Measurements from ENCODE around the gene PIMREG.

DNA sequence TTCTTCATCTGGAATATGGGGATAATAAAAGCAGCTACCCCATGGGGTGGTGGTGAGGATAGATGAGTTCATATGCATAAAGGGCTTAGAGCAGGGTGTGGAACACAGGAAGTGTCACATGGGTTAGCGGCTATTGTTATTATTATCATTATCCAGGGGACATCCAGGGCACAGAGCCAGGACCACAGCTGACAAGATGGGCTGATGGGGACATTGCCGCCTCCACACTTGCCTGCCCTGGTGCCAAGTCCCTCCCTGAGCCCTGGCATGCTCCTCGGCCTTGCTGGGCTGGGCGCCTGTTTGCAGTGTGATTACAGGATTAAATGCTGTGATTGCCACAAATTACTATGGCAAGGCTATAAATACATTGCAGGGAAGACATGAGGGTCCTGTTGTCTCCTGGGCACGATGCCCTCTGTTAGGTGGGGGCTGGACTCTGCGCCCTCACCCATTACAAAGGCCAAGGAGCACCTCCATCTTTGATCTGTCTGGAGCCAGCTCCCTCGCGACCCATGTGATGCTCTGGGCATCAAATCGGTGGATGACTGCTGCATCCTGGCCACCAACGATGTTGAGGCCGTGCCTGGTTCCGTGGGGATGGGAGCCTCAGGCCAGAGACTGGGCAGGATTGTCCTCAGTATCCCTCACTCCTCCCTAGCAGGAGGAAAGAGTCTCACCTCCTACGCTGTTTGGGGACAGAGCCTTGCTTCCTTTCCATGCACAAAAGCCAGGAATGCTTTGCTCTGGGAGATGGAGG is 43.2 kb downstream of the PIMREG start:
- TF ChIP-seq TAF1 (IDR thresholded peaks at IDR 0.05; ENCODE audit: borderline replicate concordance, insufficient read depth, low read length) = no peak
- no peak for TF ChIP-seq SIN3A (IDR thresholded peaks at IDR 0.05; ENCODE audit: borderline replicate concordance, insufficient read depth, low read length)
- no peak for TF ChIP-seq POLR2AphosphoS5 (IDR thresholded peaks at IDR 0.05; ENCODE audit: low read depth, low read length)
- TF ChIP-seq, protein P1, sequence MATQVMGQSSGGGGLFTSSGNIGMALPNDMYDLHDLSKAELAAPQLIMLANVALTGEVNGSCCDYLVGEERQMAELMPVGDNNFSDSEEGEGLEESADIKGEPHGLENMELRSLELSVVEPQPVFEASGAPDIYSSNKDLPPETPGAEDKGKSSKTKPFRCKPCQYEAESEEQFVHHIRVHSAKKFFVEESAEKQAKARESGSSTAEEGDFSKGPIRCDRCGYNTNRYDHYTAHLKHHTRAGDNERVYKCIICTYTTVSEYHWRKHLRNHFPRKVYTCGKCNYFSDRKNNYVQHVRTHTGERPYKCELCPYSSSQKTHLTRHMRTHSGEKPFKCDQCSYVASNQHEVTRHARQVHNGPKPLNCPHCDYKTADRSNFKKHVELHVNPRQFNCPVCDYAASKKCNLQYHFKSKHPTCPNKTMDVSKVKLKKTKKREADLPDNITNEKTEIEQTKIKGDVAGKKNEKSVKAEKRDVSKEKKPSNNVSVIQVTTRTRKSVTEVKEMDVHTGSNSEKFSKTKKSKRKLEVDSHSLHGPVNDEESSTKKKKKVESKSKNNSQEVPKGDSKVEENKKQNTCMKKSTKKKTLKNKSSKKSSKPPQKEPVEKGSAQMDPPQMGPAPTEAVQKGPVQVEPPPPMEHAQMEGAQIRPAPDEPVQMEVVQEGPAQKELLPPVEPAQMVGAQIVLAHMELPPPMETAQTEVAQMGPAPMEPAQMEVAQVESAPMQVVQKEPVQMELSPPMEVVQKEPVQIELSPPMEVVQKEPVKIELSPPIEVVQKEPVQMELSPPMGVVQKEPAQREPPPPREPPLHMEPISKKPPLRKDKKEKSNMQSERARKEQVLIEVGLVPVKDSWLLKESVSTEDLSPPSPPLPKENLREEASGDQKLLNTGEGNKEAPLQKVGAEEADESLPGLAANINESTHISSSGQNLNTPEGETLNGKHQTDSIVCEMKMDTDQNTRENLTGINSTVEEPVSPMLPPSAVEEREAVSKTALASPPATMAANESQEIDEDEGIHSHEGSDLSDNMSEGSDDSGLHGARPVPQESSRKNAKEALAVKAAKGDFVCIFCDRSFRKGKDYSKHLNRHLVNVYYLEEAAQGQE (IDR thresholded peaks at IDR 0.05; ENCODE audit: insufficient read depth in 1 of 2, low read depth in 2 of 2, low read length in 2 of 2) = no peak
